ENCODE data around the gene PTPN4. TPM values are rescaled to one million over a fixed set of nuclear protein-coding genes. Genes with fewer than 3 reads are reported as not detected.

PTPN4 gene
- total RNA-seq, 2 donors from 2014 or later, result 52.6 to 69.8 TPM

- Mint-ChIP-seq H3K4me3 (no peak overlapping the region), H3K27ac (no peak overlapping the region), H3K4me1 (no peaks in the 10 kb centered on the region), H3K36me3 (ENCODE audit: low read depth) (peaks cover 42% of the 10 kb centered on the region), H3K27me3 (ENCODE audit: insufficient read depth) (no peaks in the 10 kb centered on the region), H3K9me3 (peaks cover 4% of the 10 kb centered on the region)
- no peak overlapping the region for H3K27ac ChIP-seq (ENCODE audit: low read depth, low read length)
- peaks cover 38% of the 10 kb centered on the region for H3K36me3 ChIP-seq (ENCODE audit: control insufficient read depth, insufficient read depth, low read length)
- no peak overlapping the region for H3K4me3 ChIP-seq (ENCODE audit: low read length)
- no peaks in the 10 kb centered on the region for H3K9me3 ChIP-seq (ENCODE audit: control insufficient read depth, low read length)
- WGBS, 2 experiments (ENCODE audit: insufficient coverage in 1 of 2, insufficient read length in 1 of 2), result 83 to 100% methylated on average over 1 to 2 of the region's 2 CpGs
- H3K9ac ChIP-seq (ENCODE audit: extremely low read depth, low read length, poor library complexity, severe bottlenecking), result no peak overlapping the region
- no peak for TF ChIP-seq CTCF (conservative IDR thresholded peaks at IDR 0.05)
- DNase-seq, result no peak
- H3K4me1 ChIP-seq (ENCODE audit: control insufficient read depth, insufficient read depth, low read length), result no peaks in the 10 kb centered on the region
- no peaks in the 10 kb centered on the region for H3K27me3 ChIP-seq (ENCODE audit: control insufficient read depth, insufficient read depth, low read length, poor library complexity, severe bottlenecking)
These were observed 173.1 kb downstream of the PTPN4 start for GRCh38 chr2:119932809-119933208.

DNA sequence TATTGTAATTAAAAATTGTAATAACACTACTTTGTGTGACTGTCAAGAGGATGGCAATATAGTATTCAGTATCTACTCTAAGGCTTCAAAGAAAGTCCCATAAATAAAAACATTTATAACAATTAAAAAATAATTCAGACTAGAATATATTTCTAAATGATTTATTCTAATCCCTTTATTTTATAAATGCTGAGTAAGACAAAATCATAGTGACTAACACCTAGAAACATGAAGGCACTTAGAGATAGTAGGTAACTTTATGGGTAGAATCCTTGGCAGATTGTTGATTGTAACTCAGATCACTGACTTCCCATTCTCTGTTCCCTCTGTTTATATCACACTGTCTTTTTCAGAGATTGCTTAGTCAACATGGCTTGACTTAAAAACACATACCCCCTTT is 174.6 kb downstream of the PTPN4 start:
- Histone ChIP-seq H3K9ac (ENCODE audit: extremely low read depth, low read length, poor library complexity, severe bottlenecking) (no peak overlapping the region), H3K27me3 (ENCODE audit: control insufficient read depth, insufficient read depth, low read length, poor library complexity, severe bottlenecking) (no peaks in the 10 kb centered on the region), H3K36me3 (ENCODE audit: control insufficient read depth, insufficient read depth, low read length) (peaks cover 46% of the 10 kb centered on the region), H3K27ac (ENCODE audit: low read depth, low read length) (no peak overlapping the region), H3K9me3 (ENCODE audit: control insufficient read depth, low read length) (no peaks in the 10 kb centered on the region), H3K4me1 (ENCODE audit: control insufficient read depth, insufficient read depth, low read length) (no peaks in the 10 kb centered on the region), H3K4me3 (ENCODE audit: low read length) (no peak overlapping the region)
- H3K4me1 Mint-ChIP-seq, result no peaks in the 10 kb centered on the region
- TF ChIP-seq CTCF (conservative IDR thresholded peaks at IDR 0.05), result no peak
- peaks cover 4% of the 10 kb centered on the region for H3K9me3 Mint-ChIP-seq
- no peak overlapping the region for H3K27ac Mint-ChIP-seq
- no peaks in the 10 kb centered on the region for H3K27me3 Mint-ChIP-seq (ENCODE audit: insufficient read depth)
- H3K4me3 Mint-ChIP-seq, result no peak overlapping the region
- no peak for DNase-seq
- peaks cover 44% of the 10 kb centered on the region for H3K36me3 Mint-ChIP-seq (ENCODE audit: low read depth)

- WGBS, 2 experiments (ENCODE audit: insufficient coverage in 1 of 2, insufficient read length in 1 of 2), result 94 to 100% methylated on average over 1 to 2 of the region's 2 CpGs
- no peak overlapping the region for H3K27ac Mint-ChIP-seq
- H3K27ac ChIP-seq (ENCODE audit: low read depth, low read length), result no peak overlapping the region
- H3K4me1 Mint-ChIP-seq, result no peaks in the 10 kb centered on the region
- TF ChIP-seq CTCF (conservative IDR thresholded peaks at IDR 0.05), result no peak
- no peaks in the 10 kb centered on the region for H3K9me3 ChIP-seq (ENCODE audit: control insufficient read depth, low read length)
- H3K27me3 ChIP-seq (ENCODE audit: control insufficient read depth, insufficient read depth, low read length, poor library complexity, severe bottlenecking), result no peaks in the 10 kb centered on the region
- no peak overlapping the region for H3K9ac ChIP-seq (ENCODE audit: extremely low read depth, low read length, poor library complexity, severe bottlenecking)
- H3K27me3 Mint-ChIP-seq (ENCODE audit: insufficient read depth), result no peaks in the 10 kb centered on the region
- H3K4me3 Mint-ChIP-seq, result no peak overlapping the region
- peaks cover 44% of the 10 kb centered on the region for H3K36me3 ChIP-seq (ENCODE audit: control insufficient read depth, insufficient read depth, low read length)
- H3K9me3 Mint-ChIP-seq, result peaks cover 4% of the 10 kb centered on the region
- no peak for DNase-seq
- no peaks in the 10 kb centered on the region for H3K4me1 ChIP-seq (ENCODE audit: control insufficient read depth, insufficient read depth, low read length)
- H3K4me3 ChIP-seq (ENCODE audit: low read length), result no peak overlapping the region
- H3K36me3 Mint-ChIP-seq (ENCODE audit: low read depth), result peaks cover 43% of the 10 kb centered on the region
These were observed 178.0 kb downstream of the PTPN4 start for GRCh38 chr2:119937680-119938079.

Data from endodermal cell (in vitro differentiated cells).